ENCODE measurements around the gene GANAB. TPM values are rescaled to one million over a fixed set of nuclear protein-coding genes. Genes with fewer than 3 reads are reported as not detected.

The GANAB gene
- total RNA-seq, 1 donor from 2014 or later = 359 TPM

DNA sequence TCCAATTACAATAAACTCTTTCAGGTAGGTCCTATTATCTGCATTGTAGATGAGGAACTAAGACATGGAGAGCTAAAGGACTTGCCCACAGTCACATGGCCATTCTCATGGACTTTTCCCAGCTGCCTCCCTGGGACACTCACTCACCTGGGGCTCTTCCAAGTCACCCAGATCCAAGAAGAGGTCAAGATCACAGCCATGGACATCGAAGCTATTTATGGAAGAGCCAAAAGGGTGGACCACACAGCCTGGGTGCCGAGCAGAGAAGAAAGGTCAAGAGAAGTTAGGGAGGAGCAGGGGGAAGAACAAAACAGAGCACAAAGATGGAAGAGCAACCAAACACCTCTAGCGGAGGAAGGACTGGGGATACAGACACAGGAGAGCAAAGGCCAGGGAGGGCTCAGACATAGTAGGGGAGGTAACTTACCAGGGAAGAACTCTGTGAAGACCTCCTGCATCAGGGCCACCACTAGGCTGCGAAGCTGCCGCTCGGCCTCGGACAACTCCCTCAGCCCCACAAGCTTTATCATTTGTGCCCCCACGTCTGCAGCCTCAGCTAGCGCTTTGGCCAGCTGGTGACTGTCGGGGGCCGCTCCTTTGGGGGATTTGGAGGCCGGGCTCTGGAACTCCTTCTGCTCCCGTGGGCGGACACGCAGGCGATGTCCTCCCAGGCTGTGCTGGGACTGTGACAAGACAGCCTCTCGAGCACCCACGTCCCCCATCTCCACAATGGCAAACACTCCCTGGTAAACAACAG, 65.3 kb downstream of the GANAB start:
- Mint-ChIP-seq H3K9me3 (ENCODE audit: low read depth) (no peaks in the 10 kb centered on the region), H3K27ac (ENCODE audit: unreplicated experiment) (no peak overlapping the region), H3K36me3 (ENCODE audit: low read depth) (peaks cover 10% of the 10 kb centered on the region), H3K4me1 (ENCODE audit: low read depth) (peaks cover 9% of the 10 kb centered on the region), H3K27me3 (ENCODE audit: low read depth) (no peaks in the 10 kb centered on the region), H3K4me3 (ENCODE audit: unreplicated experiment) (no peak overlapping the region)
- peak; percentile 72 for DNase-seq (ENCODE audit: low spot score)
- TF ChIP-seq, protein P1, sequence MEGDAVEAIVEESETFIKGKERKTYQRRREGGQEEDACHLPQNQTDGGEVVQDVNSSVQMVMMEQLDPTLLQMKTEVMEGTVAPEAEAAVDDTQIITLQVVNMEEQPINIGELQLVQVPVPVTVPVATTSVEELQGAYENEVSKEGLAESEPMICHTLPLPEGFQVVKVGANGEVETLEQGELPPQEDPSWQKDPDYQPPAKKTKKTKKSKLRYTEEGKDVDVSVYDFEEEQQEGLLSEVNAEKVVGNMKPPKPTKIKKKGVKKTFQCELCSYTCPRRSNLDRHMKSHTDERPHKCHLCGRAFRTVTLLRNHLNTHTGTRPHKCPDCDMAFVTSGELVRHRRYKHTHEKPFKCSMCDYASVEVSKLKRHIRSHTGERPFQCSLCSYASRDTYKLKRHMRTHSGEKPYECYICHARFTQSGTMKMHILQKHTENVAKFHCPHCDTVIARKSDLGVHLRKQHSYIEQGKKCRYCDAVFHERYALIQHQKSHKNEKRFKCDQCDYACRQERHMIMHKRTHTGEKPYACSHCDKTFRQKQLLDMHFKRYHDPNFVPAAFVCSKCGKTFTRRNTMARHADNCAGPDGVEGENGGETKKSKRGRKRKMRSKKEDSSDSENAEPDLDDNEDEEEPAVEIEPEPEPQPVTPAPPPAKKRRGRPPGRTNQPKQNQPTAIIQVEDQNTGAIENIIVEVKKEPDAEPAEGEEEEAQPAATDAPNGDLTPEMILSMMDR (IDR thresholded peaks at IDR 0.05) = no peak

DNA sequence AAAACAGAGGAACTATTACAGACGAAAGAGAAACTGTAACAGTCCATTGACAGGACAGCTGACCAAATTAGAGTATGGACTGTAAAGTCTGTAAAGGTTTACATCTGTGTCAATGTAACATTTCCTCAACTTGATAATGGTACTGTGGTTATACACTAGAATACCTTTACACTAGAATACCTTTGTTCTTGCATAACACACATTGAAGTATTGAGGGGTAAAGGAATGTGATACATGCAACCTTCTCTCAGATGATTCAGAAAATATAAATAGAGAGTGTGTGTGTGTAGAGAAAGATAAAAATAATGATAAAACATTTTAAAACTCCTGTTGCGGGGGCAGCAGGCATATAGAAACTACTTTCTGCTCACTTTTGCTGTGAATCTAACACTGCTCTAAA, 67.2 kb downstream of the GANAB start:
- Mint-ChIP-seq H3K4me3 (ENCODE audit: unreplicated experiment) (no peak overlapping the region), H3K9me3 (ENCODE audit: low read depth) (no peaks in the 10 kb centered on the region), H3K27me3 (ENCODE audit: low read depth) (no peaks in the 10 kb centered on the region), H3K4me1 (ENCODE audit: low read depth) (peaks cover 24% of the 10 kb centered on the region), H3K36me3 (ENCODE audit: low read depth) (peaks cover 11% of the 10 kb centered on the region), H3K27ac (ENCODE audit: unreplicated experiment) (no peak overlapping the region)
- TF ChIP-seq, protein P1 (IDR thresholded peaks at IDR 0.05) = no peak
- no peak for DNase-seq (ENCODE audit: low spot score)

DNA sequence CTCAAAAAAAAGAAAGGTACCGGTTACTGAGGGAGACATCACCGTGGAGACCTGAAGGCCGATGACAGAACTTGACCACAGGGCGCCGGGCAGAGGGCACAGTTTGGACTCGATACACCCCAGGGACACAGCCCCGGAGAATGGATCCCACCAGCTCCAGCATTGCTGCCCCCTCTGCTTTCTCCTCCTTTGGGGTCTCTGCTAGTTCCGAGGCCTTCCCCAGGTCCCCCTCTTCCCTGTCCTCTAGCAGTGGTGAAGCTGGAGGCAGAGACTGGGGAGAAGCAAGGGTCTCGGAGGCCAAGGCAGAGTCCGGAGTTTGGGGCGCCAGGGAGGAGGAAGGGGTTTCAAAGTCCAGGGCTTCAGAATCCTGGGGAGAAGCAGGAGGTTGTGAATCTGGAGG, 67.9 kb downstream of the GANAB start:
- no peak overlapping the region for H3K27ac Mint-ChIP-seq (ENCODE audit: unreplicated experiment)
- DNase-seq (ENCODE audit: low spot score) = peak; percentile 44
- TF ChIP-seq, protein P1 (IDR thresholded peaks at IDR 0.05) = no peak
- no peaks in the 10 kb centered on the region for H3K27me3 Mint-ChIP-seq (ENCODE audit: low read depth)
- H3K9me3 Mint-ChIP-seq (ENCODE audit: low read depth) = no peaks in the 10 kb centered on the region
- no peak overlapping the region for H3K4me3 Mint-ChIP-seq (ENCODE audit: unreplicated experiment)
- peaks cover 24% of the 10 kb centered on the region for H3K4me1 Mint-ChIP-seq (ENCODE audit: low read depth)
- H3K36me3 Mint-ChIP-seq (ENCODE audit: low read depth) = peaks cover 11% of the 10 kb centered on the region

- DNase-seq (ENCODE audit: low spot score) = peak; percentile 81
- Mint-ChIP-seq H3K9me3 (ENCODE audit: low read depth) (no peaks in the 10 kb centered on the region), H3K36me3 (ENCODE audit: low read depth) (peaks cover 14% of the 10 kb centered on the region), H3K4me1 (ENCODE audit: low read depth) (peaks cover 34% of the 10 kb centered on the region), H3K4me3 (ENCODE audit: unreplicated experiment) (no peak overlapping the region), H3K27ac (ENCODE audit: unreplicated experiment) (peak overlapping the region; percentile 66), H3K27me3 (ENCODE audit: low read depth) (no peaks in the 10 kb centered on the region)
- TF ChIP-seq, protein P1 (IDR thresholded peaks at IDR 0.05) = no peak
Observed at GRCh38 chr11:62577046-62577714, 69.2 kb downstream of the GANAB start.

DNA sequence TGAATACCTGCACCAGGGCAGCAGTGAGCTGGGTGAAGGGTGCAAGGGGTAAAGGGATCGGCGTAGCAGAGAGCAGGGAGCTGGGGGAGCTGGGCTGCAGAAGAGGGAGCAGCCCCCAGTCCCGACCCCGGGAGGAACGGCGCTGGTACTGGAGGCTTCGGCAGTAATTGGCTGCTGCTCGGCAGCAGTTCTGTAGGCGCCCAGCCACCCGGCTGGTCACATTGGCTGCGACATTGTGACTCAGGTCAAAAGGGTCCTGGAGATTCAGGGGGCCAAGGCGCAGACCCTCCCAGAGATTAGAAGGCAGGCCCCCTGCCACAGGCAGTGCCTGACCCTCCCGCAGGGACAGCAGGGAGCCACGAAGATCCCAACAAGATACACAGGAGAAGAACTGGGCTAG, 70.6 kb downstream of the GANAB start:
- Mint-ChIP-seq H3K27ac (ENCODE audit: unreplicated experiment) (peak overlapping the region; percentile 74), H3K9me3 (ENCODE audit: low read depth) (no peaks in the 10 kb centered on the region), H3K27me3 (ENCODE audit: low read depth) (no peaks in the 10 kb centered on the region), H3K4me1 (ENCODE audit: low read depth) (peaks cover 47% of the 10 kb centered on the region), H3K36me3 (ENCODE audit: low read depth) (peaks cover 21% of the 10 kb centered on the region), H3K4me3 (ENCODE audit: unreplicated experiment) (peak overlapping the region; percentile 99)
- TF ChIP-seq, protein P1 (IDR thresholded peaks at IDR 0.05) = no peak
- DNase-seq (ENCODE audit: low spot score) = peak; percentile 79
